Measurements from ENCODE around the gene FBN3.
"Not testable (repeated sequence)": the region's sequence is repeated elsewhere in the genome, so short reads cannot be mapped to it uniquely, and the experiment has no call there.

Gene FBN3

DNA sequence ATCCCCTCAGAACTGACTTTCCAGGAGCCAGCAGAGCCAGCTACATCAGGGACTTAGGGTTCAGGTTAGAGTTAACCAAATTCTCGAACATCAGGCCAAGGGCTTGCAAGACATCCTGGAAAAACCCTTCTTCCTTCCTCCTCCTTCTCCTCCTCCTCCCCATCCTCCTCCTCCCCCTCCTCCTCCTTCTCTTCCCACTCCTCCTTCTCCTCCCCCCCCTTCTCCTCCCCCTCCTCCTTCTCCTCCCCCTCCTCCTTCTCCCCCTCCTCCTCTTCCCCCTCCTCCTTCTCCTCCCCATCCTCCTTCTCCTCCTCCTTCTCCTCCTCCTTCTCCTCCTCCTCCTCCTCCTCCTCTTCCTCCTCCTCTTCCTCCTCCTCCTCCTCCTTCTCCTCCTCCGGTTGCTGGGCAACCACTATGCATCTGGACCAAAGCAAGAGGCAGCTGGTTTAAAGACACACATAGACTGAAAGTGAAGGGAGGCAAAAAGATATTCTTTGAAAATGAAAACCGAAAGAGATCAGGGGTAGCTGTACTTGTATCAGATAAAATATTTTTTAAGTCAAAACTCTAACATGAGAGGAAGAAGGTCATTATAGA is 102.7 kb downstream of the FBN3 start:
- no peak for DNase-seq

DNA sequence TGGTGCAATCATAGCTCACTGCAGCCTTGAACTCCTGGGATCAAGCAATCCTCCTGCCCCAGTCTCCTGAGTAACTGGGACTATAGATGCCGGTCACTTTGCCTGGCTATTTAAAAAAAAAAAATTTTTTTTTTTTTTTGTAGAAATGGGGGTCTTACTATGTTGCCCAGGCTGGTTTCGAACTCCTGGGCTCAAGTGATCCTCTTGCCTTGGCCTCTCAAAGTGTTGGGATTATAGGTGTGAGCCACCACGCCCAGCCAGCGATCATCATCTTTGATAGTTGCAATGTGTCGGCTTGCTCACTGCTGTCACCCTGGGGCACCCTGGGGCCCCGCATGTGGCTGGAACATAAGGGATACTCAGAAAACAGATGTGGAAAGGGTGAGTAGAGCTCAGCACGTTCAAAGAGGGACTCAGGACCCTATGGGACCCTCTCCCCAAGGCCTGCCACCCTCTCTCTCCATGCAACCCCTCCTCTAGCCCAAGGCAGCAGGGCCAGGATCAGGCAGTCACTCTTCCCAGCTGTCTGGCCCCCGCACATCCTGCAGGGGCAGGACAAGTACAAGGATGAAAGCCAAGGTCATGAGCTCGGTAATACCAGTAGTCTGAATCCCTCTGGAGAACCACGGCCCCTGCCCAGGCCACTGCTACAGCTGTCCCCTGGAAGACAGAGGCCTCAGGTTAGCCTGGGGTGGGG is 103.4 kb downstream of the FBN3 start:
- no peak for DNase-seq

DNA sequence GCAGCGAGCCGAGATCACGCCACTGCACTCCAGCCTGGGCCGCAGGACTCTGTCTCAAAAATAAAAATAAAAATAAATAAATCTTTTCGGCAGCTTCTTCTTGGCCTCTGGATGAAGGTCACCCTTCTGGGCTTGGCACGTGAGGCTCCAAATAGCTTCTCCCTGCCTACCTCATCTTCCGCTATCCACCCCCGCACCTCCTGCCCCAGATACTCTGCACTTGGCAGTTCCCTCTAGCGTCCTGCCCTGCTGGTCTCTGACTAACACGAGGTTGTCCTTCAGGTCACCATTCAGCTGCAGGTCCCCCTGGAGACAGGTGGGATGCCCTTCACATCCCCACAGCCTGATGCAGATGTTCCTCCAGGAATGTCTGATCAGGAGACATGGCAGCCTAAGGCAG is 105.4 kb downstream of the FBN3 start:
- DNase-seq, result no peak

DNA sequence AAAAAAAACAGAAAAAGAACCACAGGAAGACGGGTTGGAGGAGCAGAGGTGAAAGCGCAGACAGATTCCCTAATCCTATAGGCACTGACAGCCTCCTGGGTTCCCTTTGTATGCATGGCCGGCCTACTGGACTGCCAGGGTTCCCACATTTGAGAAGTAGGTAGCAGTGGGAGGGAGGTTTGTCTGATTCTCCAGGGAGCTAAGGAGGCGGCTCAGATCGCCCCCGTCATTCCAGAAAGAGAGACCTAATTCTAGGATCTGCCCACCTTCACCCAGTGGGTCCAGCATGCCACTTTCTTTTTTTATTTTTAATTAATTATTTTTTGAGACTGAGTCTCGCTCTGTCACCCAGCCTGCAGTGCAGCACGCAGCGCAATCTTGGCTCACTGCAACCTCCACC is 106.5 kb downstream of the FBN3 start:
- no peak for DNase-seq

DNA sequence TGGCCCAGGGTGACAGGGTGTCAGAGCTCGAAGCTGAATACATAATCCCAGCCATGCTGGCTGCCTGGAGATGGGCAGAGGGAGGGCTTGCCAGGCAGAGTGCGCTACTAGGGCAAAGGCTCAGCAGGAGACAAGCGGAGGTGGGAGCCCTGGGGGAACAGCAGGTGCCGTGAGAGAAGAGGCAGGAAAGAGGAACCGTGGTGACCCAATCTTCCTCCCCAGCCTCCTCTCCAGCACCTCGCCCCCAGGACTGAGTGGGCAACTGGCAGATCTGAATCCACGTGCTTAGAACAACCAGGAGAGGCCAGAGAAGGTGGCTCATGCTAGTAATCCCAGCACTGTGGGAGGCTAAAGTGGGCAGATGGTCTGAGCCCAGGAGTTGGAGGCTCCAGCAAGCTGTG is 107.9 kb downstream of the FBN3 start:
- DNase-seq, result no peak

DNA sequence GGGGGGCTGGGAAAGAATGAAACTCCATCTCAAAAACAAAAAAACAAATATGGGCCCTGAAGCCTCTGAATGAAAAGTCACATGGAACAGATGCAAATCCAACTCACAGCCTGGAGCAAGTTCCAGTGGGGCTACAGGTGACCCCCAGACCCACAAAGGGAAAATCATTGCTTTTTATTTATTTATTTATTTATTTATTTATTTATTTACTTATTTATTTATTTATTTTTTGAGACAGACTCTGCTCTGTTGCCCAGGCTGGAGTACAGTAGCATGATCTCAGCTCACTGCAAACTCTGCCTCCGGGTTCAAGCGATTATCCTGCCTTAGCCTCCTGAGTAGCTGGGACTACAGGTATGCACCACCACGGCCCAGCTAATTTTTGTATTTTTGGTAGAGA is 110.2 kb downstream of the FBN3 start:
- no peak for DNase-seq

DNA sequence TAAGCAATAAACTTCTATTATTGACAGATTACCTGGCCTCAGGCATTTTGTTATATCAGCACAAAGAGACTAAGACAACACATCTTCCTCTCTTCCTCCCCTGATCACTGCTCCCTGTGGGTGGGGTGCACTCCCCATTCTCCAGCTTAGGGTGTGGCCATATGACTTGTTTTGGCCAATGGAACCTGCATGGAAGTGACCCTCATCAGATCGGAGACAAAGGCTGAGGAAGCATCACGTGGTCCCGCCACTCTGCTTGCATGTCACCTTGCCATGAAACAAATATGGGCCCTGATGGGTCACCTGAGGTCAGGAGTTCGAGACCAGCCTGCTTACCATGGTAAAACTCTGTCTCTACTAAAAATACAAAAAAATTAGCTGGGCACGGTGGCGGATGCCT is 110.6 kb downstream of the FBN3 start:
- DNase-seq, result no peak

DNA sequence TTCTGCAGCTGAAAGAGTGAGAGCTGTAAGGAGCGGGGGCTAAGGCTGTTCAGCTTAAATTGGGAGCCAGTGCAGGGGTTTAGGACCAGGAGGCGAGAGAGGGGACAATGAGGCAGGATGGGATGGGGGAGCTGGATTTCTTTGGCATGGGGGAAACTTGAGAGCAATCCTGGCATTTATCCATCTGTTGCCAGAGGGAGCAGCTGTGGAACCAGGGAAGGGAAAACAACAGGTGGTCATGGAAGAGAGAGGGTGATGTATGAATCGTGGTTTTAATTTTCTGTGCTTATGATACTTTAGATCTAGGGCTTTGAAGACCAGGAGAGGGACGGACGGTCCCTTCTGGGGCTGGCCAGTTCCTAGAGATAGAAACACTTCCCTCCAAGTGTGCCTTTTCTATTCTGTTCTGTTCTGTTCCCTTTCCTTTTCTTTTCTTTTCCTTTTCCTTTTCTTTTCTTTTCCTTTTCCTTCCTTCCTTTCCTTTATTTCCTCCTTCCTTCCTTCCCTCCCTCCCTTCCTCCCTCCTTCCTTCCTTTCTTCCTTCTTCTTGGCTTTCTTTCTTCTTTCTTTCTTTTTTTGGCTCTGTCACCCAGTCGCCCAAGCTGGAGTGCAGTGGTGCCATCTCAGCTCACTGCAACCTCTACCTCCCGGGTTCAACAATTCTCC is 112.8 kb downstream of the FBN3 start:
- DNase-seq, result no peak

DNA sequence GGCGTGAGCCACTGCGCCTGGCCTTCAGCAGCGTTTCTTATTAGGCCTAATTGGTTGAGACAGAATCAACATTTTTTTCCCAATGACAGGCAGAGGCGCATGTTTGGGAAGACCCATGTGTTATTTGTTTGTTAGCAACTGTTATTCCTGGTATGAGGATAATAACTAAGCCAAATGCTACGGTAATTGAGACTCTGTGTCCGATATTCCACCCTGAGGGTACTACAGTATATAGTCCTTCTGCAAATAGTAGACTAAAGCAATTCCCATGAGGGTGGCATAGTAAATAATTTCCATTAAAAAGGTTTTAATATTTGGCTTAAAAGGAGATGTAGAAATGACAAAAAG is 115.2 kb downstream of the FBN3 start:
- DNase-seq, result no peak

DNA sequence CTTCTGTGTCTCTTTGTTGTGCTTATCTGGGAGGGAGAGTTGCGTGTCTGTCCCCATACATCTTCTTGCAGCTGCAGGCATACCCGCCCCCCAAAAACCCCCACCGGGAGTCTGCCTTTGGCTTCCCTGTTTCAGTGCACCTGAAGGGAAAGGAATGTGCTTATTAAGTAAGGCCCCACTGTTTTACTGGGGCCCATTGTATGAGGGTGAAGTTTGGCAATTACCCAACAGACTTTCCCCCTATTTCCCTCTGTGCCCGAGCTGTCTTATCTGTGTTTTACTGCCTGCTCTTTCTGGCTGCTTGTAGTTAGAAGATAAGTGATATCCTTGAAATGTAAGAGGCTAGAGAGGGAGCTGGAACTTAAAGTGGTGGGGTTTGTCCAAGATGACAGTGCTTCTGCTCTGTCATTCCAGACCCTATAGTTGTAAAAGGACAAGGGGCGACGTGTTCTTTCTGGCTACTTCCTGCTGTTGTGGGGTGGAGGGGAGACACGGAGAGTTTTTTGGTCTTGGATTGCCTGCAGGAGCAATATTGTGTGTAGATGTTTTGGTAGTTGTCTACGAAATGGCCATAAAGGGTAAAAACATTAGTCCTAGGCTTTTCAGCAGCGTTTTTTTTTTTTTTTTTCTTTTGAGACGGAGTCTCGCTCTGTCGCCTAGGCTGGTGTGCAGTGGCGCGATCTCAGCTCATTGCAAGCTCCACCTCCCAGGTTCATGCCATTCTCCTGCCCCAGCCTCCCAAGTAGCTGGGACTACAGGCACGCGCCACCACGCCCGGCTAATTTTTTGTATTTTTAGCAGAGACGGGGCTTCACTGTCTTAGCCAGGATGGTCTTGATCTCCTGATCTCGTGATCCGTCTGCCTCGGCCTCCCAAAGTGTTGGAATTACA is 115.9 kb downstream of the FBN3 start:
- DNase-seq, result not testable (repeated sequence)

DNA sequence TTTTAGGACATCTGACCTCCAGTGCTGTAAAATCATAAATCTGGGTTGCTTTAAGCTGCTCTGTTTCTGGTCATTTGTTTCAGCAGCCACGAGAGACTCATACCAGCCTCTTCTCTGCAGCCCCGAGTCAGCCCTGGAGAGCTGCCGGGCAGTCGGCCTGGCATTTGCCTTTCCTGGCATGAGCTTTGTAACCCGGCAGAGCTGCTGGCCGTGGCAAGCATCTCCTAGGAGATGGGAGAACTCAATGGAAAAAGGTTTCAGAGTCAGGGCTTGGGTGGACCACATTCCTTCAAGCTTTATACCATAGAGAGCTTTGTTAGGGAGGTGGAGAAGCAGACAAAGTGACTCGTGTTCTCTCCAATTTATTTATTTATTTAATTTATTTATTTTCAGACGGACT is 118.4 kb downstream of the FBN3 start:
- no peak for DNase-seq

DNA sequence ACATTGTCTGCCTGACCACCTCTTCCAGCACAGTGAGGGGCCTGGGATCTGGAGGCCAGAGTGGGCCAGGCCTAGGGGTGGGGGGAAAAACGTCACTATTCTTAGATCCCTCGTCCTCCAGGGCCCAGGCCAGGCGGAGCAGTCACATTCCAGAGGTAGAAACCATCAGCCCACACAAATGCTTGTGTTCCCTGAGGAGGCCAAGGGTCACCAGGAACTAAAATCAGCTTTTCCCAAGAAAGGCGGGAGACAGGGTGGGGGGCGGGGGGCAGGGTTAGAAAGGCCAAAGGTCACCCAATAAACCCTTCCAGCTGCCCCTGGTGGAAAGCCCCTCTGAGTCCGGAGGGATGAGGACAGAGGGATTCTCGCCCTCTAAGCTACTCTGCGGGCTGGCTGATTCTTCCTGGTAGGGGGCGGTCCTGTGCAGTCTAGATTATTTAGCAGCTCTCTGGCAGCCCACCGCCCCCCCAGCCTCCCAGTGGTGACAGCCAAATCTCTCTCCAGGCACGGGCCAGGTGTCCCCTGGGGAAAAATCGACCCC is 120.4 kb downstream of the FBN3 start:
- DNase-seq, result no peak

DNA sequence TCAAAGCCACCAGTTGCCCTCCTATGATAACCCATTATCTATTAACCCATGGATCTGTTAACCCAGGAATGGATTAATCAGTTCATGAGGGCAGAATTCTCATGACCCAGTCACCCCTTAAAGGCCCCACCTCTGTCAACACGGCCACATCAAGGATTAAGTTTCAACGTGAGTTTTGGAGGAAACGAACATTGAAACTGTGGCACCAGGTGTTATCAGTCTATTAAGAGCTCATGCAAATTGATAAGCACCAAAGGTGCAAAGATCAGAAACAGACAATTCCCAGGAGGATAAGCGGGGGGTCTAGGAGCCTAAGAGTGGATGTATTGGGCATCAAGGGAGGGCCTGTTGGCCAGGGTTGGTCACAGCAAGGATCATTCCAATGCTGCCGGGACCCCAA is 124.1 kb downstream of the FBN3 start:
- no peak for DNase-seq

DNA sequence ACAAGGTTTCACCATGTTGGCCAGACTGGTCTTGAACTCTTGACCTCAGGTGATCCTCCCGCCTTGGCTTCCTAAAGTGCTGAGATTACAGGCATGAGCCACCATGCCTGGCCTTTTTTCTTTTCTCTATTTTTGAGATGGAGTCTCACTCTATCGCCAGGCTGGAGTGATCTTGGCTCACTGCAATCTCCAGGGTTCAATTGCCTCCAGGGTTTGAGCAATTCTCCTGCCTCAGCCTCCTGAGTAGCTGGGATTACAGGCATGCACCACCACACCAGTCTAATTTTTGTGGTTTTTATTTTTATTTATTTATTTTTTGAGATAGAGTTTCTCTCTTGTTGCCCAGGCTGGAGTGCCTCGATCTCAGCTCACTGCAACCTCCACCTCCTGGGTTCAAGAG is 125.1 kb downstream of the FBN3 start:
- not testable (repeated sequence) for DNase-seq

DNA sequence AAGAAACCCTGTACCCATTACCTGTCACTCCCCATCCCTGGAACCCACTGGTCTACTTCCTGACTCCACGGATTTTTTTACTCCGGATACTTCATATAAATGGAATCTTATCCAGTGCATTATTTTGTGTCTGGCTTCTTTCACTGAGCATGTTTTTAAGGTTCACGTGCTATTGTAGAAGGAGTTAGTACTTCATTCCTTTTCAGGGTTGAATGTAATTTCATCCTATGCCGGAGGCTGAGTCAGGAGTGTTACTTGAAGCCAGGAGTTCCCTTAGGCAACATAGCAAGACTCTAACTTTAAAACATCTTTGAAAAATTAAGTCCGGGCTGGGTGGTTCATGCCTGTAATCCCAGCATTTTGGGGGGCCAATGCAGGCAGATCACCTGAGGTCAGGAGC is 126.0 kb downstream of the FBN3 start:
- DNase-seq, result no peak

DNA sequence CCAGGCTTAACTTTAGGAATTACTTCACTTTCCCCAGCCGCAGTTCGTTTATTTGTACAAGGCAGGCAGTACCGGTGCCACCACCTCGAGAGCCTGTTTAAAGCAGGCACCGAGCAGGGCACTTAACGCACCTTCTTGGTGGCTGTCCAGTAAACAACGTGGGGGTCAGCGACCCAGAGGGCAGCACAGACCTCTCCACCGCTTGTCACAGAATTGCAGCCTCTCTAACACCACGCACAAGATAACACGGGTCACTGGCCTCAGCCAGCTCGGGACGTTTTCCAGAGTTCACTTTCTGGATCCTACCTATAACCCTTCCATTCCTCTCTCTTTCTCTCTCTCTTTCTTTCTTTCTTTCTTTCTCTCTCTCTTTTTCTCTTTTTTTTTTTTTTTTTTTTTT is 127.1 kb downstream of the FBN3 start:
- DNase-seq, result no peak

DNA sequence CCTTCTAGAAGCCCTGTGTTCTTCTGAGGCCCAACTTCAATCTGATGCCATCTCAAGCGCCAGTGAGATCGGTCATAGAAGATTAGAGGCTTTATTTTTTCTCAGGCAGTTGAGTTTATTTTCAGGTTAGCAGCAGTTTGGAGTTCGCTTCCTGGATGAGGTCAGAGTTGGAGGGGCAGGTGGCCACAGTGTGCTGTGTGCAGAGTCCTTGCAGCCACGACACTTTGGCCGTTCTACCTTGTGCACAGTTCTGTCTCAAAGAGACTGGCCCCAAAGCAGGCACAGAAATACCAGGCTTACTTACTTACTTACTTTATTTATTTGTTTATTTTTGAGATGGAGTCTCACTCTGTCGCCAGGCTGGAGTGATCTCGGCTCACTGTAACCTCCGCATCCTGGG is 128.0 kb downstream of the FBN3 start:
- DNase-seq, result no peak

DNA sequence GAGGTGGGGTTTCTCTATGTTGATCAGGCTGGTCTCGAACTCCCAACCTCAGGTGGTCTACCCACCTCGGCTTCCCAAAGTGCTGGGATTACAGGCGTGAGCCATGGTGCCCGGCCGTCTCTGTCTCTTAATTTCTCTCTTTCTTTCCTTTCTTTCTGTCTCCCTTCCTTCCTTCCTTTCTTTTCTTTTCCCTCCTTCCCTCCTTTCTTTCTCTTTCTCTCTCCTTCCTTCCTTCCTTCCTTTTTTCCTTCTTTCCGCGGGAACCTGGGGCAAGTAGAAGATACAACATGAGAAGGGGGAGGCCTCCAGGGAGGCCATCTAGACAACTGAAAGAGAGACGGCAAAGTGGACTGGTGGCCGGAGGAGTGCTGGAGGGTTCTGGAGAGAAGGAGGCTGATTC is 128.7 kb downstream of the FBN3 start:
- no peak for DNase-seq

DNA sequence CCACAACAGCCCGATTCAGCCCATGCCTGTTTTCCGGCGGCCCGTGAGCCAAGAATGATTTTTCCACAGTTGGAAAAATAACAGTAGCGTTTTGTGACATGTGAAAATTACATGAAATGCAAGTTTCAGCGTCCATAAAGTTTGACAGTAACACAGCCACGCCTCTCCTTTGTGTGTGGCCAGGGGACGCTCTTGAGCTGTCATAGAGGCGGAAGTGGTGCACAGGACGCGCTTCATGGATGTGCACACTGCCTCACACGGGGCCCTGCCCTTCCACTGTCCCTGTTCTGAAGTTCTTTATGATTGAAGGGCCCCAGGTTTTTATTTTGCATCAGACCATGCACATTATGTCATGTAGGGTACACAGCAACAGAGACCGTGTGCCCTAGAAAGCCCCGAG is 131.6 kb downstream of the FBN3 start:
- no peak for DNase-seq
